K562 (cell line): Measurements from ENCODE around the gene EYA2. TPM values are rescaled to one million over a fixed set of nuclear protein-coding genes. Genes with fewer than 3 reads are reported as not detected.

Experiments
- EZH2 ChIP-seq: IDR thresholded peaks from 2 replicates; pipeline ENCODE4 v1.6.1; 2012; ENCODE audit warnings: low read depth, mild to moderate bottlenecking, inconsistent platforms, low read length, borderline replicate concordance
- FOXP4 ChIP-seq: sonication (generic); formaldehyde crosslinking; IDR thresholded peaks from 2 replicates; pipeline ENCODE4 v1.8.0; 2022; ENCODE audit warnings: mild to moderate bottlenecking, missing genetic modification reagents, borderline replicate concordance
- JUNB ChIP-seq: fragments of 450-650 bp; formaldehyde crosslinking; conservative IDR thresholded peaks from 2 replicates; pipeline ENCODE4 v1.4.0; 2020; ENCODE audit warnings: mild to moderate bottlenecking
- KDM4B ChIP-seq, 2 experiments: fragments of 450-650 bp in 1 of 2; sonication (generic) in 1 of 2; IDR thresholded peaks; 2 replicates each; pipeline ENCODE4 v1.6.1; 2016 to 2017; ENCODE audit warnings: borderline replicate concordance in 2 of 2, antibody characterized with exemption in 1 of 2, low read depth in 1 of 2, mild to moderate bottlenecking in 1 of 2
- MLLT1 ChIP-seq, 2 experiments: fragments of 450-650 bp; IDR thresholded peaks; 2 replicates each; pipeline ENCODE4 v1.6.1; 2016
- MTA3 ChIP-seq: fragments of 450-650 bp; formaldehyde crosslinking; IDR thresholded peaks from 2 replicates; pipeline ENCODE4 v1.6.1; 2017; ENCODE audit warnings: mild to moderate bottlenecking, borderline replicate concordance
- POLR3G ChIP-seq: IDR thresholded peaks from 2 replicates; pipeline ENCODE4 v1.6.1; 2011; ENCODE audit not compliant: insufficient read length, insufficient replicate concordance; ENCODE audit errors: extremely low read depth
- PREB ChIP-seq: sonication (generic); formaldehyde crosslinking; IDR thresholded peaks from 2 replicates; pipeline ENCODE4 v1.8.1; 2023; ENCODE audit warnings: mild to moderate bottlenecking, missing genetic modification reagents
- RBM14 ChIP-seq: fragments of 200-400 bp; formaldehyde crosslinking; IDR thresholded peaks from 2 replicates; pipeline ENCODE4 v1.6.1; 2018; ENCODE audit warnings: low read depth, mild to moderate bottlenecking, low read length, moderate library complexity, borderline replicate concordance; ENCODE audit not compliant: insufficient read depth
- SREBF1 ChIP-seq: fragments of 150-350 bp; IDR thresholded peaks from 2 replicates; pipeline ENCODE4 v1.6.1; 2014; ENCODE audit warnings: antibody characterized with exemption, low read depth, low read length, borderline replicate concordance
- ZBTB1 ChIP-seq: sonication (generic); formaldehyde crosslinking; IDR thresholded peaks from 2 replicates; pipeline ENCODE4 v1.8.1; 2023; ENCODE audit warnings: missing genetic modification reagents, low read depth, mild to moderate bottlenecking, borderline replicate concordance
- ZBTB33 ChIP-seq: sonication (generic); formaldehyde crosslinking; IDR thresholded peaks from 2 replicates; pipeline ENCODE4 v1.8.1; 2023; ENCODE audit warnings: mild to moderate bottlenecking, missing genetic modification reagents
- ZBTB34 ChIP-seq: fragments of 250-450 bp; sonication (Bioruptor Pico); IDR thresholded peaks from 2 replicates; pipeline ENCODE4 v1.8.0; 2021; ENCODE audit warnings: mild to moderate bottlenecking, moderate library complexity
- ZBTB8A ChIP-seq: fragments of 450-650 bp; IDR thresholded peaks from 2 replicates; pipeline ENCODE4 v1.6.1; 2018; ENCODE audit warnings: mild to moderate bottlenecking, moderate library complexity; ENCODE audit not compliant: partially characterized antibody
- ZC3H4 ChIP-seq: sonication (generic); formaldehyde crosslinking; IDR thresholded peaks from 2 replicates; pipeline ENCODE4 v1.9.0; 2021; ENCODE audit warnings: missing genetic modification reagents, borderline replicate concordance
- ZC3H8 ChIP-seq: fragments of 450-650 bp; IDR thresholded peaks from 2 replicates; pipeline ENCODE4 v1.6.1; 2017
- ZNF324 ChIP-seq: fragments of 250-450 bp; sonication (Bioruptor Pico); IDR thresholded peaks from 2 replicates; pipeline ENCODE4 v1.4.0; 2020; ENCODE audit warnings: mild to moderate bottlenecking
- ZNF436 ChIP-seq: fragments of 250-450, 450-650 bp; sonication (Bioruptor Pico); formaldehyde crosslinking; IDR thresholded peaks from 2 replicates; pipeline ENCODE4 v1.7.0; 2020; ENCODE audit warnings: mild to moderate bottlenecking
- ZNF707 ChIP-seq: fragments of 250-450 bp; sonication (Bioruptor Pico); conservative IDR thresholded peaks from 2 replicates; pipeline ENCODE4 v1.8.0; 2022; ENCODE audit warnings: inconsistent platforms, mild to moderate bottlenecking, moderate library complexity
- polyA plus RNA-seq, 8 experiments: library from polyadenylated mRNA; depleted of rRNA in 4 of 8; stranded (reverse) in 5 of 8; unstranded in 3 of 8; fragments of >200 nt; fragmentation: Nextera tagmentation in 2 of 8; fragmentation: Illumina TruSeq in 1 of 8; extraction: Ambion mirVana in 2 of 8; extraction: Trizol in 1 of 8; gene quantifications; 2 replicates each; pipeline versions ENCODE4 v1.2.1 to v1.2.3, GENCODE V29; 2011 to 2014; ENCODE audit warnings: inconsistent platforms in 1 of 8, missing spikeins in 1 of 8
- total RNA-seq, 7 experiments: library from RNA; depleted of rRNA in 6 of 7; stranded (reverse); fragments of >200 nt in 6 of 7; fragmentation: Illumina TruSeq in 2 of 7; extraction: Trizol in 2 of 7; gene quantifications; 2 replicates each; pipeline versions ENCODE4 v1.2.1 to v1.2.3, GENCODE V29; 2011 to 2021; ENCODE audit warnings: low replicate concordance in 1 of 7

Gene EYA2
- total and polyA plus RNA-seq, 9 of the 15 experiments (the other 6 are each of a cell fraction or from before 2014, with no cell fraction given): 0.03 TPM; not detected in 8

- TF ChIP-seq ZNF436 (no peak), ZNF324 (CRISPR knock-in tag) (no peak), ZBTB1 (CRISPR knock-in tag) (no peak), SREBF1 (no peak), FOXP4 (no peak), KDM4B (IDR thresholded peaks at IDR 0.05; ENCODE audit: borderline replicate concordance in 2 of 2, low read depth in 1 of 2) (no peak), MLLT1 (IDR thresholded peaks at IDR 0.05) (no peak), ZBTB33 (CRISPR knock-in tag) (peak; percentile 71), POLR3G (no peak), RBM14 (no peak), EZH2 (no peak), ZBTB8A (no peak), ZBTB34 (CRISPR knock-in tag) (no peak), ZC3H4 (CRISPR knock-in tag) (no peak), MTA3 (0 out of 2 replicates have a peak, but pooled peaks have one; percentile 19), ZC3H8 (no peak), ZNF707 (CRISPR knock-in tag) (no peak), JUNB (no peak), PREB (CRISPR knock-in tag) (no peak)
Observed at GRCh38 chr20:47205577-47206123, 311.0 kb downstream of the EYA2 start (continued).
